HCT116 (cell line): ENCODE data around the gene TAF8.

Experiments
- CBX3 ChIP-seq: IDR thresholded peaks from 2 replicates; pipeline ENCODE4 v1.6.1; 2012; ENCODE audit warnings: low read depth
- FOSL1 ChIP-seq: IDR thresholded peaks from 2 replicates; pipeline ENCODE4 v1.6.1; 2012; ENCODE audit warnings: low read depth
- POLR2AphosphoS5 ChIP-seq: IDR thresholded peaks from 2 replicates; pipeline ENCODE4 v1.6.1; 2011; ENCODE audit warnings: mild to moderate bottlenecking, low read depth, low read length, moderate library complexity
- REST ChIP-seq: IDR thresholded peaks from 2 replicates; pipeline ENCODE4 v1.6.1; 2012; ENCODE audit warnings: low read depth
- SIN3A ChIP-seq: IDR thresholded peaks from 2 replicates; pipeline ENCODE4 v1.6.1; 2012; ENCODE audit warnings: low read depth
- SP1 ChIP-seq: IDR thresholded peaks from 2 replicates; pipeline ENCODE4 v1.6.1; 2012; ENCODE audit warnings: low read depth
- YY1 ChIP-seq: IDR thresholded peaks from 2 replicates; pipeline ENCODE4 v1.6.1; 2011; ENCODE audit warnings: low read length, low read depth, moderate library complexity, mild to moderate bottlenecking; ENCODE audit not compliant: insufficient replicate concordance; ENCODE audit errors: extremely low read depth
- ZNF274 ChIP-seq: fragments of 200-500 bp; sonication (Bioruptor generic); IDR thresholded peaks from 2 replicates; pipeline ENCODE4 v1.6.1; 2014; ENCODE audit warnings: mild to moderate bottlenecking, low read depth, low read length, inconsistent platforms
- TF ChIP-seq, protein P1 (sequence below), 3 experiments: fragments of 200-600 bp in 1 of 3; sonication (generic) in 1 of 3; IDR thresholded peaks in 2 of 3; conservative IDR thresholded peaks in 1 of 3; 2 replicates each; pipeline ENCODE4 v1.5.1; 2012 to 2017; ENCODE audit warnings: low read depth in 2 of 3, low read length in 2 of 3, antibody characterized with exemption in 1 of 3, borderline replicate concordance in 1 of 3, control low read depth in 1 of 3, mild to moderate bottlenecking in 1 of 3, mixed read lengths in 1 of 3, mixed run types in 1 of 3, moderate library complexity in 1 of 3; ENCODE audit not compliant: insufficient read depth in 1 of 3

DNA sequence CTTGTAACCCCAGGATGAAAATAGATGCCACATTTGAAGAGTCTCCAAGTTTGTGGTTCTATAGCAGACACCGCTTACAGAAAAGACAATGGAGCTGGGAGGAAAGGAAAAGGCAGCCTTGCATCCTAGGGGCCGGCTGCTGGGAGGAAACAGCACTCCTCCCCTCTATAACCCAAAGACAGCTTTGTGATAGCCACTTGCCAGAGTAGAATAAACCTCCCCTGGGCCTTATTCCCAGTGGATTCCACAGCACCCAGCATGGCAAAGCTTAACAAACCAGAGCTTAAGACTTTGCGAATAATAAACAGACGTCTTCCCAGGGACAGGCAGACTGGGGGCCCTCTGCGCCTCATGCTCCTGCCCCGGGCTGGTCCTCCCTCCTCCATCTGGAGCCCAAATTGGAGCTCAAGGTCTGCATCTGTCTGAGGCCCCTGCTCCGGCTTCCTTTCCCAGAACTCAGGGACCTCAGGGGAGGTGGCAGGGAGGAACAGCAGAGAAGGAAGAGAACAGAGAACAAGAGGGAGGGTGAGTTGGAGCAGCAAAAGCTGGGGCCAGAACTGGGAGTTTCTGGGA lies 8.8 kb upstream of the TAF8 start:
- TF ChIP-seq, protein P1, sequence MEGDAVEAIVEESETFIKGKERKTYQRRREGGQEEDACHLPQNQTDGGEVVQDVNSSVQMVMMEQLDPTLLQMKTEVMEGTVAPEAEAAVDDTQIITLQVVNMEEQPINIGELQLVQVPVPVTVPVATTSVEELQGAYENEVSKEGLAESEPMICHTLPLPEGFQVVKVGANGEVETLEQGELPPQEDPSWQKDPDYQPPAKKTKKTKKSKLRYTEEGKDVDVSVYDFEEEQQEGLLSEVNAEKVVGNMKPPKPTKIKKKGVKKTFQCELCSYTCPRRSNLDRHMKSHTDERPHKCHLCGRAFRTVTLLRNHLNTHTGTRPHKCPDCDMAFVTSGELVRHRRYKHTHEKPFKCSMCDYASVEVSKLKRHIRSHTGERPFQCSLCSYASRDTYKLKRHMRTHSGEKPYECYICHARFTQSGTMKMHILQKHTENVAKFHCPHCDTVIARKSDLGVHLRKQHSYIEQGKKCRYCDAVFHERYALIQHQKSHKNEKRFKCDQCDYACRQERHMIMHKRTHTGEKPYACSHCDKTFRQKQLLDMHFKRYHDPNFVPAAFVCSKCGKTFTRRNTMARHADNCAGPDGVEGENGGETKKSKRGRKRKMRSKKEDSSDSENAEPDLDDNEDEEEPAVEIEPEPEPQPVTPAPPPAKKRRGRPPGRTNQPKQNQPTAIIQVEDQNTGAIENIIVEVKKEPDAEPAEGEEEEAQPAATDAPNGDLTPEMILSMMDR (IDR thresholded peaks at IDR 0.05 in 2 of 3, conservative IDR thresholded peaks at IDR 0.05 in 1 of 3; ENCODE audit: borderline replicate concordance in 1 of 3, insufficient read depth in 1 of 3, low read depth in 2 of 3, low read length in 2 of 3) = no peak
- TF ChIP-seq POLR2AphosphoS5 (no peak), REST (no peak), YY1 (no peak), CBX3 (no peak), FOSL1 (no peak), SP1 (no peak), SIN3A (no peak), ZNF274 (no peak)
